ENCODE data around the gene TMEM45B.
"Not testable (repeated sequence)": the region's sequence is repeated elsewhere in the genome, so short reads cannot be mapped to it uniquely, and the experiment has no call there.

- not testable (repeated sequence) for TF ChIP-seq CTCF (IDR thresholded peaks at IDR 0.05; ENCODE audit: poor library complexity); EZH2 (IDR thresholded peaks at IDR 0.05; ENCODE audit: borderline replicate concordance)
These were observed 15.5 kb upstream of the TMEM45B start for GRCh38 chr11:129800162-129800561.

All from hepatocyte (in vitro differentiated cells).